NCI-H524 treated with DMSO at 0.1 percent for 48 hours (cell line): ENCODE measurements around the gene UPB1.
"Not testable (repeated sequence)": the region's sequence is repeated elsewhere in the genome, so short reads cannot be mapped to it uniquely, and the experiment has no call there.

ENCODE experiments used
- DNase-seq: peaks from one replicate; lab custom pipeline; 2025; lab: John Stamatoyannopoulos, UW

UPB1 gene

DNA sequence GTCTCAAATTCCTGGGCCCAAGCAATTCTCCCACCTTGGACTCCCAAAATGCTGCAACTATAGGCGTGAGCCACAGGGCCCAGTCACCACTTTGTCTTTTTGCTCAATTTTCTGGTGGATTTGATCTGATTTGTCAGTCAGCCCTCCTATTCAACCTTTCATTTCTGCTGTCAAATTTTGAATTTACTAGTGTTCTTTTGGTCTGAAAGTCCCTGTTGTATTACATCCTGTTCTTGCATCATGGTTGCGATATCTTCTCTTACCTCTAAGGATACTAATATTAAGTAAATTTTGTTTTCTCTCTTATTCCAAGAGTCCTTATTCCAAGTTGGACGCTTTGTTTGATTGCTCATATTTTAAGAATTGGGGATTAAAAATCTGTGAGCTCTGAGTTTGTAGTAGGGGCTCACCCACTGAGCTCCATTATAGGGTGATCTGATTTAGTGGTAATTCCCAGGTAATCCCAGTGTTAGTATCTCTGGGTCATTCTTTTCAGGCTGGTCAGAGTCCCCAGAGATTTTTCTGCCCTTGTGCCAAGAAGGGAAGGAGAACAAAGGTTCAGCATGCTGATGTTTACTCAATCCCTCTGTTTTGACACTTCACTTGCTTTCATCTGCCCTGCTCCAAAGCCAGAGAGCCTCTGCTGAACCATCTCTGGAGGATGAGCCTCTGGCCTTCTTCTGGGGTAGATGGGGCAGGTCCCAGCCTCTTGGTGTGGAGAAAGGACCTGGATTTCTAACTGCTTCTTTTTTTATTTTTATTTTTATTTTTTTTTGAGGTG is 10.0 kb downstream of the UPB1 start:
- no peak for DNase-seq

DNA sequence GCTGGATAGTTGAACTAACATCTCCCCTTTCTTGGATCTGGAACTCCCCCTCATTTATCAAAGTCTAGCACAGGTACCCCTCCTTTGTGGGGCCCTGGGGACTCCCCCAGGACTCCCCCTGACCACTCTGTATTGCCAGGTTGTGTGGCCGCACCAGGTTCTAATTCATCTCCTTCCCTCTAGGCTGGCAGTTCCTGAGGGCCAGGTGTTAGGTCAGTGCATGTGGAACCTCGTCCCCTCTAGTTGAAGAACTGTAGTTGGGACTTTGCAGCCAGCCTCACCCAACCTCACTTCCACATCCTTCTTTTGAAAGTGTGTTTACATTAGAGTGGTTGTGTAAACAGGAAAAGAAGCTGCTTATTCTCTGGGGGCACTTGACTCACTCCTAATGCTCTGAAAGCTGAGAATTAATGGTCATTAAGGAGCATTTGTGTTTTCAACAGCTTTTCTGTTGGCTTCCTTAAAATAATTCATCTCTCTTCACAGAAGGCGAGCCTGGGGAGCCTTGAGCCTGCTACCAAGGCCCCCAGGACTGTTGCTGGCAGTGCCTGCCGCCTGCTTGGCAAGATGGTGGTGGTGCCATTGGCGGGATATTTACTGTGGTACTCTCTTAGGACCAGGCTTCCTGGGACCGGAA is 11.8 kb downstream of the UPB1 start:
- DNase-seq = no peak

DNA sequence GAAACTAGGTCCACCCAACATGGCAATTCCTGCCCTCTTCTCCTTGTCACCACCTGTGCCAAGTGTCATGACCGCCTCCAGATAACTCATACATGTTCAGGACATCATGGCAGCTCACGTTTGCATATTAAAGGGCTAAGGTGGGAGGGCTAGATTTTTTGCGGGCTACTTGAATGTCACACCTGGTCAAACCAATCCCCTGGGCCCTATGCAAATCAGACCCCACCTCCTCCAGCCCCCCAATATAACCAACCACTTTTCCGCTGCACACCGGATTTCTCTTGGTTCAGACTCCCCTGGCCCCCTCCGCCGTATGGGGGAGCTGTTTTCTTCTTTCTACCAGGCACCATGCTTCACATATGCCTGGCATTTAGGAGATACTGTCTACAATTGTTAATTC is 12.6 kb downstream of the UPB1 start:
- DNase-seq = no peak

DNA sequence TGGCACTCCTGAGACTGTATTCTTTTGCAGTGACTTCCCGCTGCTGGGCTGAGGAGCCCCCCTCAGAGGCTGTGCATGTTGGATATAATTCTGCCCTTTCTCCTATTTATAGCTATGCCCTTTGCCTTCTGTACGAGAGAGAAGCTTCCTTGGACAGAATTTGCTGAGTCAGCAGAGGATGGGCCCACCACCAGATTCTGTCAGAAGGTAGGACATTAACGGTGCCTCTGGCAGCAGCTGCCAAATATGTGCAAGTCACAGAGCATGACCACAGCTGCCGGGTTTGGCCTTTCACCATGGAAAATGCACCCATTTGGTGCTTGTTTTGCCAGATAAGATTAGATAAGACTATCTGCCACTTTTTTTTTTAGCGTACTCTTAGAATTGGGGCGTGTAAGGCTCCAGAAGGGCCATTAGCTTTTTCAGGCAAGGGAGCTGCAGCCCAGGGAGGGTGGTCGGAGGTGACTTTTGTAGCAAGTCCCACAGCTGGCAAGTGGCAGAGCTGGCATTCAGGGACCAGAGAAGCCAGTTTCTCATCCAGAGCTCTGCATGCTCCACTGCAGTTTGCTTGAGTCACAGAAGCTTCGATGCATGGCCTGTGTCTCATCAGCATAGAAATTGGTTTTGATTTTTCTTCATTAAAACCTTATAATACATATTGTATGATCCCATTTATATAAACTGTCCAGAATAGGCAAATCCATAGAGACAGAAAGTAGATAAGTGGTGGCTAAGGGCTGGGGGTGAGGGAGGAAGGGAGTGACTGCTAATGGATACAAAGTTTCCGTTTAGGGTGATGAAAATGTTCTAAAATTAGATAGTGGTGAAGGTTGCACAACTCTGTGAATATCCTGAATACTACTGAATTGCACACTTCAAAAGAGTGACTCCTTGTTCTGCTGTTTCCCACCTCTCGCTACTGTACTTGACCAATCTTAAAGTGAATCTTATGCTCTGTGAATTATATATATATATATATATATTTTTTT is 15.8 kb downstream of the UPB1 start:
- DNase-seq = no peak

DNA sequence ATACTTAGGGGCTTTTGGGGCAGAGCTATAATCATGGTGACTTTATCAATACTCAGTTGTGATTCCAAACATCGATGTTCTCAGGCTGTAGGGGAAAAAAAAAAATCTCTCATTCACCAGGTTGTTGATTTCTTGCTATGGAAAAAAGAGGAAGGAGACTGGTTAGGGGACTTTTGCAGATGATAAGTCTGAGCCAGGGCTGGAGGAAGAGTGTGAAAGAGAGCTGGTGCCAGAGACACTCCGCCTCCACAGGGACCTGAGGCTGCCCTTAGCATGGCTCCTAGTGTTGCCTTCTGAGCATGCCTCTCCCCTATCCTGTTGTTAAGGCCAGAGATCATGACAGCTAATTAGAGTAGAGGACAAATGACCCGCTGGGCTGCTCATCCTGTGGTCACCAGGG is 16.9 kb downstream of the UPB1 start:
- DNase-seq = no peak

GRCh38 chr22:24513378-24514240 is 18.5 kb downstream of the UPB1 start:
- no peak for DNase-seq

GRCh38 chr22:24514241-24515026 is 19.3 kb downstream of the UPB1 start:
- DNase-seq = no peak

DNA sequence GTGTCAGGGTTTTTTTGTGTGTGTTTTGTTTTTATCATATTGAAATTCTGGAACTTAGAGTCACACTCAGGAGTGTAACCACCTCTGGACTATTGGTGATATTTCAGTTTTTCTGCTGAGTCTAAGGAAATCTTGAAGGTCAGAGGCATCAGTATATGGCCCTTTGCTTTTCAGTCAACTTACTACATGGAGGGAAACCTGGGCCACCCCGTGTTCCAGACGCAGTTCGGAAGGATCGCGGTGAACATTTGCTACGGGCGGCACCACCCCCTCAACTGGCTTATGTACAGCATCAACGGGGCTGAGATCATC is 19.9 kb downstream of the UPB1 start:
- no peak for DNase-seq

DNA sequence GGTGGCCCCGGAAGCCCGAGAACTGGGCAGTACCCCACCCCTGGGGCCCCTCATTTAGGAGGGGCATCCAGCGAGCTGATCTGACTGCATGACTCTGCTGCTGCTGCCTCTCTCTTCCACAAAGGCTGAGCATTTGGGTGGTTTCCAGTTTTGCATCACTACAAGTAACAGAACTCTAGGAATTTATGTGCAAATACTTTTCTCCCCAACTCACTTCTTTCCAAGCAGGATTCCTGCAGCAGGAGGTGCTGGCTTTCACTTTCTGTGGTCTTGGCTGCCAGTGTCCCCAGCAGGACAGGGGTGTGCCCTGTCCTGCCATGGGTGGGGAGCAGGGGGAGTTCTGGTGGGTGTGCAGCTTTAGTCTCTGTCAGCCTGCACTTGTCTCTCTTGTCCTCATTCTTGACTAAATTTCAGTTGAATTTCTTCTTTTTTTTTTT is 21.2 kb downstream of the UPB1 start:
- DNase-seq = no peak

DNA sequence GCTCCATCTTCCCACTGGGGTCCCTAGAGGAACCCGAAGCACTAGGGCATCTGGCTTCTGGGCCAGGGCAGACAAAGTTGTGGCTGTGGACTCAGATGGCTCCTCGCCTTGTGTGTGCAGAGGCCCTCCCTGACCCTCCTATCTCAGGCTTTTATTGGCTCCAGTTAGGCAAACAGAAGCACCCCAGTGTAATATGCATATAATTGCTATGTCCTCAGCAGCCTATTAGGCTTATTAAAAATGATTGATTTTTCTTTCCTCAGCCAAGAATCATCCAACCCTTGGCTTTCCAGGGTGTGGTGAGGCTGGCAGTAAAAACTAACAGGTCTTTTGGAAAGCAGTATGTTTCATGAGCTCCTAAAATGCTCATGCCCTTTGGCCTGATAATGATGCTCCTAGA is 22.3 kb downstream of the UPB1 start:
- DNase-seq = no peak

DNA sequence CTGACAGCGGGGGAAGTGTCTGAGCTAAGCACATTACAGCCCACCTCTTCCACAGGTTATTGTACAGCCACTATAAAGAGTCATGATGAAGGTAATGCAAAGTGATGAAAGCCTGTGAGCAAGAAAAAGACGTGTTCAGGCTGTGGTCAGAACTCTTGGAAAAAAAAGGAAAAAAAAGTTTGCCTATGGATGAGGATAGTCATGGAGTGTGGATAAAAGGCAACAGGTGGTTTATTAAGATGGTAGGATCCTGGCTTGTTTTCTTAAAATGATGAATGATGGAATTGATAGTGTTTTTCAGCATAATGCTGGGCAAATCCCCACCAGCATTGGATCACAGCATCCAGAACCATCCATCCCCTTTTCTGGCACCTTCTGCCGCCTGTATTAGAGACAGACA is 23.1 kb downstream of the UPB1 start:
- DNase-seq = no peak

DNA sequence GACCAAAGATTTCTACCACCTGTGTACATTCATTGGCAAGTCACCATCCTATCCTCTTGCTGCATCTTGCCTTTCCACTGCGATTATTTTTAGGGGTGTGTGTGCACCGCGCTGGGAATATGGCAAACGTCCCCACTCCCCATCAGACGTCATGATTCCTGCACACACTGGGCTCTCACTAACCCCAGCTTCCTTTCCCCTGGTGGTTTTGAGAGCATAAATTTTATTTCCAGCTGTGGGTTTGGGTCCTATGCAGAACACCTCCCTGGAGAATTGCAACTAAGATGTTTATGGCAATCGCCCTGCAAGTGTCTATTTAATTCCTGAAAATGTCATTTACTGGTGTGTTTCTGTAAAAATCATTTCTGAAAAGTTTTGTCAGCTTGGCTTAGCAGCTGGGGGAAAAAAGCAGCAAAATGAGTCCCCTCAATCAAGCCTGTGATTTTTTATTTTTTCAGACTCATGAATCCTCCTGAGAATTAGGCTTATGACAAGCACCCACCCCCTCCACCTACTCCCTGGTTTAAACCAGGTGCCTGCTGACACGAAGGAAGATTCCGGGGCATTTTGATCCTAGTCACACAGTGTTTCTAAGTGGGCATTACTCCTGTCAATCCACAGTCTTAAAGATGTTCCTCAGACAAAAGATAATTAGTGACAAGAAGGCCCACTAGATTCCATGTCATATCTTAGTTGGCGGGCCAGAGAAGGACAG is 23.8 kb downstream of the UPB1 start:
- no peak for DNase-seq

DNA sequence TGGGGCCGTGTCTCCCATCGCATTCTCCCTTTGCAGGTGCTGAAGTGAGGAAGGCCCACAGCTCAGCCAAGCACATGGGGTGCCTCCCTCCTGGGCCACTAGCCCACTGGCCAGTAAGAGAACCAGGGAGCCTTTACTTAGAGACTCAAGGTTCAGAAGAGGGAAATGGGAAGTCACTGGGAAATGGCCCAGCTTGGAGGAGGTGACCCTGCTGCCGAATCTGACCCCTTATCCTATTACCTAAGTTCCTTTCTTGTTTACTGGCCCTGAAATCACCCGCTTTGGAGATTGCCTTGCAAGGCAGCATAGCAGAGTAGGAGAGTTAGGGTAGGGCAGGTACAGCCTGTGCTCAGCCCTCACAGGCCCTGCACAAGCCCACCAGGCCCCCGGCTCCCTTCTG is 24.4 kb downstream of the UPB1 start:
- DNase-seq = no peak

DNA sequence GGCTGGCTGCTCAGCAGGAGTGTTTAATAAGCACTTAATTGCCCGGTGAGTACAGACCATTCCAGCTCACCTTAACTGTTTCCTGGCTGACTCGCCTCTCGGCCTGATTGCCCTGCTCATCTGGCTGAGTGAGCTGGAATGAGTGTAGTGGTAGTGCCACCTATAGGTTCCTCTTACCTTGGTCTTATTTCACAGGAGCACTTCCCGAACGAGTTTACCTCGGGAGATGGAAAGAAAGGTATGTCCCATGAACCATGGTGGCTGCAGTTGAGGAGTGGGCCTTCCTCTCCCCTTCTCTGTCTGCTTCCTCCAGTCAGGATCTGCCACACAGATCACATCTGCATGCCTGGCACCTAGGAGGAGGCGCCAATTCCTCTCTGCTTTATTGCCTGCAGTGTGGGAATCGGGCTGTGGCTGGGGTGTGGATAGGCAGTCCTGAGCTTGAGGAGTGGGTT is 26.7 kb downstream of the UPB1 start:
- DNase-seq = peak; percentile 75

GRCh38 chr22:24523873-24524272 is 28.7 kb downstream of the UPB1 start:
- DNase-seq = no peak

GRCh38 chr22:24525416-24526037 is 30.4 kb downstream of the UPB1 start:
- DNase-seq = no peak

GRCh38 chr22:24526191-24526590 is 31.1 kb downstream of the UPB1 start:
- no peak for DNase-seq

- DNase-seq = no peak
Observed at GRCh38 chr22:24529898-24530297, 34.8 kb downstream of the UPB1 start.

GRCh38 chr22:24530968-24531367 is 35.8 kb downstream of the UPB1 start:
- DNase-seq = not testable (repeated sequence)

GRCh38 chr22:24532075-24532474 is 36.9 kb downstream of the UPB1 start:
- no peak for DNase-seq
